OCI-LY3 (cell line): Measurements from ENCODE around the gene CMTM6.

Experiments used
- H2AFZ ChIP-seq: fragments of 200-600, 300-600 bp; shearing (Covaris generic); 2 replicates; pipeline ENCODE4 v1.6.0; 2014; ENCODE audit warnings: antibody characterized with exemption, low read depth, low read length
- H3K27ac ChIP-seq: fragments of 200-600, 300-600 bp; sonication (generic); 2 replicates; pipeline ENCODE4 v1.5.1; 2014; ENCODE audit warnings: mild to moderate bottlenecking, low read length, moderate library complexity, mixed read lengths
- H3K27me3 ChIP-seq: fragments of 200-600, 300-600 bp; sonication (generic); 2 replicates; pipeline ENCODE4 v1.6.1; 2014; ENCODE audit warnings: low read depth, low read length, mixed read lengths
- H3K36me3 ChIP-seq: fragments of 200-600, 300-600 bp; sonication (generic); replicated peaks from 2 replicates; pipeline ENCODE3; 2014; ENCODE audit warnings: low read depth, low read length, mixed read lengths
- H3K4me1 ChIP-seq: fragments of 300-600, 200-600 bp; sonication (generic); 2 replicates; pipeline ENCODE4 v1.6.1; 2014; ENCODE audit warnings: low read length, mixed read lengths
- H3K4me2 ChIP-seq: fragments of 200-600, 300-600 bp; sonication (generic); 2 replicates; pipeline ENCODE4 v1.6.1; 2014; ENCODE audit warnings: low read length, mixed read lengths
- H3K4me3 ChIP-seq: fragments of 300-600, 200-600 bp; sonication (generic); 2 replicates; pipeline ENCODE4 v1.5.1; 2014; ENCODE audit warnings: antibody characterized with exemption, mild to moderate bottlenecking, low read length, moderate library complexity
- H3K79me2 ChIP-seq: fragments of 300-600, 200-600 bp; shearing (Covaris generic); 2 replicates; pipeline ENCODE4 v1.6.1; 2014; ENCODE audit warnings: mild to moderate bottlenecking, low read length, mixed read lengths
- H3K9ac ChIP-seq: fragments of 300-600, 200-600 bp; shearing (Covaris generic); 2 replicates; pipeline ENCODE4 v1.6.0; 2014; ENCODE audit warnings: mild to moderate bottlenecking, low read length, moderate library complexity
- H3K9me3 ChIP-seq: fragments of 200-600, 300-600 bp; shearing (Covaris generic); 2 replicates; pipeline ENCODE4 v1.6.1; 2014; ENCODE audit warnings: low read length, mixed read lengths; ENCODE audit not compliant: insufficient read depth
- H4K20me1 ChIP-seq: fragments of 200-600, 300-600 bp; sonication (generic); 2 replicates; pipeline ENCODE4 v1.6.1; 2016; ENCODE audit warnings: low read length, mixed read lengths; ENCODE audit not compliant: insufficient read depth
- EZH2phosphoT487 ChIP-seq: fragments of 200-600 bp; shearing (Covaris generic); IDR thresholded peaks from 2 replicates; pipeline ENCODE4 v1.6.1; 2018; ENCODE audit warnings: antibody characterized with exemption, mixed run types, low read depth
- TF ChIP-seq, protein P1 (sequence below): fragments of 200-600, 300-600 bp; sonication (generic); IDR thresholded peaks from 2 replicates; pipeline ENCODE4 v1.5.1; 2014; ENCODE audit warnings: antibody characterized with exemption, low read length, low read depth

Gene CMTM6

GRCh38 chr3:32495085-32495484 is 7.6 kb downstream of the CMTM6 start:
- H4K20me1 ChIP-seq: peaks cover 14% of the 10 kb centered on the region; the same call in 1 of the 2 replicates
- H3K4me2 ChIP-seq: no peak overlapping the region
- peaks cover 18% of the 10 kb centered on the region for H3K79me2 ChIP-seq
- no peaks in the 10 kb centered on the region for H3K27me3 ChIP-seq
- no peaks in the 10 kb centered on the region for H3K9me3 ChIP-seq
- no peak overlapping the region for H3K9ac ChIP-seq
- TF ChIP-seq, protein P1, sequence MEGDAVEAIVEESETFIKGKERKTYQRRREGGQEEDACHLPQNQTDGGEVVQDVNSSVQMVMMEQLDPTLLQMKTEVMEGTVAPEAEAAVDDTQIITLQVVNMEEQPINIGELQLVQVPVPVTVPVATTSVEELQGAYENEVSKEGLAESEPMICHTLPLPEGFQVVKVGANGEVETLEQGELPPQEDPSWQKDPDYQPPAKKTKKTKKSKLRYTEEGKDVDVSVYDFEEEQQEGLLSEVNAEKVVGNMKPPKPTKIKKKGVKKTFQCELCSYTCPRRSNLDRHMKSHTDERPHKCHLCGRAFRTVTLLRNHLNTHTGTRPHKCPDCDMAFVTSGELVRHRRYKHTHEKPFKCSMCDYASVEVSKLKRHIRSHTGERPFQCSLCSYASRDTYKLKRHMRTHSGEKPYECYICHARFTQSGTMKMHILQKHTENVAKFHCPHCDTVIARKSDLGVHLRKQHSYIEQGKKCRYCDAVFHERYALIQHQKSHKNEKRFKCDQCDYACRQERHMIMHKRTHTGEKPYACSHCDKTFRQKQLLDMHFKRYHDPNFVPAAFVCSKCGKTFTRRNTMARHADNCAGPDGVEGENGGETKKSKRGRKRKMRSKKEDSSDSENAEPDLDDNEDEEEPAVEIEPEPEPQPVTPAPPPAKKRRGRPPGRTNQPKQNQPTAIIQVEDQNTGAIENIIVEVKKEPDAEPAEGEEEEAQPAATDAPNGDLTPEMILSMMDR: no peak
- no peak for TF ChIP-seq EZH2phosphoT487
- H3K4me3 ChIP-seq: no peak overlapping the region
- peaks cover 11% of the 10 kb centered on the region for H3K36me3 ChIP-seq
- H3K27ac ChIP-seq: no peak overlapping the region
- H2AFZ ChIP-seq: no peak overlapping the region
- peaks cover 50% of the 10 kb centered on the region for H3K4me1 ChIP-seq

- Histone ChIP-seq H3K27ac (no peak overlapping the region), H3K36me3 (peaks cover 10% of the 10 kb centered on the region), H3K4me3 (peak overlapping the region; percentile 51), H3K4me1 (peaks cover 44% of the 10 kb centered on the region), H3K9ac (no peak overlapping the region), H4K20me1 (peaks cover 14% of the 10 kb centered on the region; the same call in 1 of the 2 replicates), H3K9me3 (no peaks in the 10 kb centered on the region), H3K27me3 (no peaks in the 10 kb centered on the region), H2AFZ (no peak overlapping the region), H3K79me2 (peaks cover 18% of the 10 kb centered on the region), H3K4me2 (peak overlapping the region; percentile 66)
- no peak for TF ChIP-seq EZH2phosphoT487
- TF ChIP-seq, protein P1: no peak
Observed at GRCh38 chr3:32493437-32494414, 8.9 kb downstream of the CMTM6 start.

- Histone ChIP-seq H3K27ac (no peak overlapping the region), H3K27me3 (no peaks in the 10 kb centered on the region), H3K79me2 (peaks cover 18% of the 10 kb centered on the region), H3K36me3 (peaks cover 15% of the 10 kb centered on the region), H4K20me1 (peaks cover 11% of the 10 kb centered on the region; the same call in 1 of the 2 replicates), H3K4me1 (peaks cover 35% of the 10 kb centered on the region), H3K9ac (no peak overlapping the region), H2AFZ (no peak overlapping the region), H3K4me3 (no peak overlapping the region), H3K9me3 (no peaks in the 10 kb centered on the region), H3K4me2 (peak overlapping the region; percentile 66)
- TF ChIP-seq, protein P1: no peak
- TF ChIP-seq EZH2phosphoT487: no peak
Observed at GRCh38 chr3:32492684-32493436, 9.8 kb downstream of the CMTM6 start.

- Histone ChIP-seq H3K27me3 (no peaks in the 10 kb centered on the region), H3K9ac (no peak overlapping the region), H3K4me1 (peaks cover 25% of the 10 kb centered on the region), H3K36me3 (peaks cover 16% of the 10 kb centered on the region), H2AFZ (no peak overlapping the region), H4K20me1 (peaks cover 6% of the 10 kb centered on the region; the same call in 1 of the 2 replicates), H3K9me3 (no peaks in the 10 kb centered on the region), H3K79me2 (peaks cover 11% of the 10 kb centered on the region), H3K4me3 (no peak overlapping the region), H3K4me2 (no peak overlapping the region), H3K27ac (no peak overlapping the region)
- no peak for TF ChIP-seq EZH2phosphoT487
Observed at GRCh38 chr3:32488474-32489008, 14.1 kb downstream of the CMTM6 start.
